Measurements from ENCODE around the gene UGT1A6. TPM values are rescaled to one million over a fixed set of nuclear protein-coding genes. Genes with fewer than 3 reads are reported as not detected.
A peak's percentile ranks its signal among the peaks of the same experiment; 100 is the strongest.

Gene UGT1A6
- total and polyA plus RNA-seq, 2 of the 13 experiments (the other 11 are each of a cell fraction or from before 2014, with no cell fraction given) = 0.25 TPM; not detected in 1

DNA sequence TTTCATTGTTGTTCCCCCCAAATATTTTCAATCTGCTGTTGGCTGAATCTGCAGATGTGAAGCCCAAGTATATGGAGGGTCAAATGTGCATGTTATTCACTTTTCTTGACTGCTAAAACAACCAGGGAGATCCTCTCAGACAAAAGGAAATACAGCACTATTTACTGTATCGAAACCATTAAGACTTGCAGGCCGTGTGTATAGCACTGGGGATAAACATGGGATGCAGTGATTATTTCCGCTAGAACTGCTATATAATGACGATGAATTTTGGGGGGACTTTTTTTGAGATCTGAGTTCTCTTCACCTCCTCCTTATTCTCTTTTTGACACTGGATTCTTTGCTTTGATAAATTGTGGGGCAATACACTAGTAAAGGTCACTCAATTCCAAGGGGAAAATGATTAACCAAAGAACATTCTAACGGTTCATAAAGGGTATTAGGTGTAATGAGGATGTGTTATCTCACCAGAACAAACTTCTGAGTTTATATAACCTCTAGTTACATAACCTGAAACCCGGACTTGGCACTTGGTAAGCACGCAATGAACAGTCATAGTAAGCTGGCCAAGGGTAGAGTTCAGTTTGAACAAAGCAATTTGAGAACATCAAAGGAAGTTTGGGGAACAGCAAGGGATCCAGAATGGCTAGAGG is 63.9 kb downstream of the UGT1A6 start (continued):
- TF ChIP-seq, protein P1, sequence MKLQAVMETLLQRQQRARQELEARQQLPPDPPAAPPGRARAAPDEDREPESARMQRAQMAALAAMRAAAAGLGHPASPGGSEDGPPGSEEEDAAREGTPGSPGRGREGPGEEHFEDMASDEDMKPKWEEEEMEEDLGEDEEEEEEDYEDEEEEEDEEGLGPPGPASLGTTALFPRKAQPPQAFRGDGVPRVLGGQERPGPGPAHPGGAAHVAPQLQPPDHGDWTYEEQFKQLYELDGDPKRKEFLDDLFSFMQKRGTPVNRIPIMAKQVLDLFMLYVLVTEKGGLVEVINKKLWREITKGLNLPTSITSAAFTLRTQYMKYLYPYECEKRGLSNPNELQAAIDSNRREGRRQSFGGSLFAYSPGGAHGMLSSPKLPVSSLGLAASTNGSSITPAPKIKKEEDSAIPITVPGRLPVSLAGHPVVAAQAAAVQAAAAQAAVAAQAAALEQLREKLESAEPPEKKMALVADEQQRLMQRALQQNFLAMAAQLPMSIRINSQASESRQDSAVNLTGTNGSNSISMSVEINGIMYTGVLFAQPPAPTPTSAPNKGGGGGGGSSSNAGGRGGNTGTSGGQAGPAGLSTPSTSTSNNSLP (IDR thresholded peaks at IDR 0.05; ENCODE audit: low read depth, low read length) = peak; percentile 97
- TF ChIP-seq ZMYM3 (CRISPR knock-in tag; IDR thresholded peaks at IDR 0.05) (peak; percentile 21; the same call in 1 of the 2 replicates), GLI4 (CRISPR knock-in tag; IDR thresholded peaks at IDR 0.05; ENCODE audit: borderline replicate concordance) (no peak), RARA (CRISPR knock-in tag; IDR thresholded peaks at IDR 0.05) (peak; percentile 100), THYN1 (CRISPR knock-in tag; IDR thresholded peaks at IDR 0.05; ENCODE audit: borderline replicate concordance, low read depth) (no peak), FOSL2 (CRISPR knock-in tag; IDR thresholded peaks at IDR 0.05) (peak; percentile 90), ZNF329 (CRISPR knock-in tag; IDR thresholded peaks at IDR 0.05; ENCODE audit: low read depth) (no peak), ZNF160 (CRISPR knock-in tag; IDR thresholded peaks at IDR 0.05) (peak; percentile 85; the same call in 1 of the 2 replicates), ZNF17 (CRISPR knock-in tag; IDR thresholded peaks at IDR 0.05) (no peak), ZNF607 (CRISPR knock-in tag; IDR thresholded peaks at IDR 0.05; ENCODE audit: borderline replicate concordance) (peak; percentile 78; the same call in 1 of the 2 replicates), SCMH1 (CRISPR knock-in tag; IDR thresholded peaks at IDR 0.05; ENCODE audit: borderline replicate concordance) (no peak), ZBTB42 (CRISPR knock-in tag; IDR thresholded peaks at IDR 0.05) (no peak), ZNF350 (CRISPR knock-in tag; IDR thresholded peaks at IDR 0.05; ENCODE audit: borderline replicate concordance, low read depth) (no peak), U2AF2 (IDR thresholded peaks at IDR 0.05; ENCODE audit: low read depth, low read length) (no peak), SMAD1 (CRISPR knock-in tag; IDR thresholded peaks at IDR 0.05; ENCODE audit: borderline replicate concordance, low read depth) (no peak)
- TF ChIP-seq, protein P2, sequence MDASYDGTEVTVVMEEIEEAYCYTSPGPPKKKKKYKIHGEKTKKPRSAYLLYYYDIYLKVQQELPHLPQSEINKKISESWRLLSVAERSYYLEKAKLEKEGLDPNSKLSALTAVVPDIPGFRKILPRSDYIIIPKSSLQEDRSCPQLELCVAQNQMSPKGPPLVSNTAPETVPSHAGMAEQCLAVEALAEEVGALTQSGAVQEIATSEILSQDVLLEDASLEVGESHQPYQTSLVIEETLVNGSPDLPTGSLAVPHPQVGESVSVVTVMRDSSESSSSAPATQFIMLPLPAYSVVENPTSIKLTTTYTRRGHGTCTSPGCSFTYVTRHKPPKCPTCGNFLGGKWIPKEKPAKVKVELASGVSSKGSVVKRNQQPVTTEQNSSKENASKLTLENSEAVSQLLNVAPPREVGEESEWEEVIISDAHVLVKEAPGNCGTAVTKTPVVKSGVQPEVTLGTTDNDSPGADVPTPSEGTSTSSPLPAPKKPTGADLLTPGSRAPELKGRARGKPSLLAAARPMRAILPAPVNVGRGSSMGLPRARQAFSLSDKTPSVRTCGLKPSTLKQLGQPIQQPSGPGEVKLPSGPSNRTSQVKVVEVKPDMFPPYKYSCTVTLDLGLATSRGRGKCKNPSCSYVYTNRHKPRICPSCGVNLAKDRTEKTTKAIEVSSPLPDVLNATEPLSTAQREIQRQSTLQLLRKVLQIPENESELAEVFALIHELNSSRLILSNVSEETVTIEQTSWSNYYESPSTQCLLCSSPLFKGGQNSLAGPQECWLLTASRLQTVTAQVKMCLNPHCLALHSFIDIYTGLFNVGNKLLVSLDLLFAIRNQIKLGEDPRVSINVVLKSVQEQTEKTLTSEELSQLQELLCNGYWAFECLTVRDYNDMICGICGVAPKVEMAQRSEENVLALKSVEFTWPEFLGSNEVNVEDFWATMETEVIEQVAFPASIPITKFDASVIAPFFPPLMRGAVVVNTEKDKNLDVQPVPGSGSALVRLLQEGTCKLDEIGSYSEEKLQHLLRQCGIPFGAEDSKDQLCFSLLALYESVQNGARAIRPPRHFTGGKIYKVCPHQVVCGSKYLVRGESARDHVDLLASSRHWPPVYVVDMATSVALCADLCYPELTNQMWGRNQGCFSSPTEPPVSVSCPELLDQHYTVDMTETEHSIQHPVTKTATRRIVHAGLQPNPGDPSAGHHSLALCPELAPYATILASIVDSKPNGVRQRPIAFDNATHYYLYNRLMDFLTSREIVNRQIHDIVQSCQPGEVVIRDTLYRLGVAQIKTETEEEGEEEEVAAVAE (CRISPR knock-in tag; IDR thresholded peaks at IDR 0.05; ENCODE audit: borderline replicate concordance) = peak; percentile 65; the same call in 1 of the 2 replicates

Measured in HepG2 (cell line).